ENCODE data around the gene STAB2. TPM values are rescaled to one million over a fixed set of nuclear protein-coding genes. Genes with fewer than 3 reads are reported as not detected.

Gene STAB2
- polyA plus RNA-seq, 1 donor from 2014 or later = not detected

DNA sequence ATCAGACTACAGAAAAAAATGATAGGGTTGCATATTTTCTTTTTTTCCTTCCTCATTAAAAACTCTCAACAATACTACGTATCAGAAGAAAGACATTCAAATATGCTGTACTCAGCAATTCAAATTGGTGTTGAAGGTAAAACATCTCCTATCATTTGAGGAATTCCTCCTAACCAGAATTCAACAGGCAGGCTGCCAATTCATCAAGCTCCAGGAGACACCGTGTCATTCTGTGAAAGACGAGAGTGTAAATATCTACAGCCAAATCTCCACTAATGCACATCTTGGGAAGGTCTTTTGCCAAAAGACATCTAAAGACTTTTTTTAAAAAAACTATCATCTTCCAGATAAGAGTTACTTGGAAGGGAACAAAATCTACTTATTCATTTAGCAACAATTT lies 227.4 kb downstream of the STAB2 start:
- Histone ChIP-seq H2AFZ (ENCODE audit: low read depth, low read length) (no peak overlapping the region), H4K20me1 (ENCODE audit: insufficient read depth) (no peaks in the 10 kb centered on the region), H3F3A (ENCODE audit: insufficient read depth, low read length, poor library complexity, severe bottlenecking) (no peaks in the 10 kb centered on the region), H3K79me2 (replicated peaks; ENCODE audit: insufficient read depth, low read length) (no peaks in the 10 kb centered on the region), H3K4me2 (ENCODE audit: low read length) (no peak overlapping the region), H3K9me3 (ENCODE audit: low read length) (no peaks in the 10 kb centered on the region), H3K9ac (ENCODE audit: low read length) (no peak overlapping the region), H3K27me3 (ENCODE audit: insufficient read depth, low read depth, low read length) (no peaks in the 10 kb centered on the region), H3K9me2 (ENCODE audit: insufficient read depth, low read length) (no peaks in the 10 kb centered on the region), H3K4me3 (ENCODE audit: low read length) (no peak overlapping the region), H3K27ac (ENCODE audit: low read length) (no peak overlapping the region), H3K36me3 (ENCODE audit: insufficient read depth, low read length) (no peaks in the 10 kb centered on the region)
- TF ChIP-seq, protein P1, sequence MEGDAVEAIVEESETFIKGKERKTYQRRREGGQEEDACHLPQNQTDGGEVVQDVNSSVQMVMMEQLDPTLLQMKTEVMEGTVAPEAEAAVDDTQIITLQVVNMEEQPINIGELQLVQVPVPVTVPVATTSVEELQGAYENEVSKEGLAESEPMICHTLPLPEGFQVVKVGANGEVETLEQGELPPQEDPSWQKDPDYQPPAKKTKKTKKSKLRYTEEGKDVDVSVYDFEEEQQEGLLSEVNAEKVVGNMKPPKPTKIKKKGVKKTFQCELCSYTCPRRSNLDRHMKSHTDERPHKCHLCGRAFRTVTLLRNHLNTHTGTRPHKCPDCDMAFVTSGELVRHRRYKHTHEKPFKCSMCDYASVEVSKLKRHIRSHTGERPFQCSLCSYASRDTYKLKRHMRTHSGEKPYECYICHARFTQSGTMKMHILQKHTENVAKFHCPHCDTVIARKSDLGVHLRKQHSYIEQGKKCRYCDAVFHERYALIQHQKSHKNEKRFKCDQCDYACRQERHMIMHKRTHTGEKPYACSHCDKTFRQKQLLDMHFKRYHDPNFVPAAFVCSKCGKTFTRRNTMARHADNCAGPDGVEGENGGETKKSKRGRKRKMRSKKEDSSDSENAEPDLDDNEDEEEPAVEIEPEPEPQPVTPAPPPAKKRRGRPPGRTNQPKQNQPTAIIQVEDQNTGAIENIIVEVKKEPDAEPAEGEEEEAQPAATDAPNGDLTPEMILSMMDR (IDR thresholded peaks at IDR 0.05; ENCODE audit: poor library complexity, severe bottlenecking) = no peak
- TF ChIP-seq, protein P2, sequence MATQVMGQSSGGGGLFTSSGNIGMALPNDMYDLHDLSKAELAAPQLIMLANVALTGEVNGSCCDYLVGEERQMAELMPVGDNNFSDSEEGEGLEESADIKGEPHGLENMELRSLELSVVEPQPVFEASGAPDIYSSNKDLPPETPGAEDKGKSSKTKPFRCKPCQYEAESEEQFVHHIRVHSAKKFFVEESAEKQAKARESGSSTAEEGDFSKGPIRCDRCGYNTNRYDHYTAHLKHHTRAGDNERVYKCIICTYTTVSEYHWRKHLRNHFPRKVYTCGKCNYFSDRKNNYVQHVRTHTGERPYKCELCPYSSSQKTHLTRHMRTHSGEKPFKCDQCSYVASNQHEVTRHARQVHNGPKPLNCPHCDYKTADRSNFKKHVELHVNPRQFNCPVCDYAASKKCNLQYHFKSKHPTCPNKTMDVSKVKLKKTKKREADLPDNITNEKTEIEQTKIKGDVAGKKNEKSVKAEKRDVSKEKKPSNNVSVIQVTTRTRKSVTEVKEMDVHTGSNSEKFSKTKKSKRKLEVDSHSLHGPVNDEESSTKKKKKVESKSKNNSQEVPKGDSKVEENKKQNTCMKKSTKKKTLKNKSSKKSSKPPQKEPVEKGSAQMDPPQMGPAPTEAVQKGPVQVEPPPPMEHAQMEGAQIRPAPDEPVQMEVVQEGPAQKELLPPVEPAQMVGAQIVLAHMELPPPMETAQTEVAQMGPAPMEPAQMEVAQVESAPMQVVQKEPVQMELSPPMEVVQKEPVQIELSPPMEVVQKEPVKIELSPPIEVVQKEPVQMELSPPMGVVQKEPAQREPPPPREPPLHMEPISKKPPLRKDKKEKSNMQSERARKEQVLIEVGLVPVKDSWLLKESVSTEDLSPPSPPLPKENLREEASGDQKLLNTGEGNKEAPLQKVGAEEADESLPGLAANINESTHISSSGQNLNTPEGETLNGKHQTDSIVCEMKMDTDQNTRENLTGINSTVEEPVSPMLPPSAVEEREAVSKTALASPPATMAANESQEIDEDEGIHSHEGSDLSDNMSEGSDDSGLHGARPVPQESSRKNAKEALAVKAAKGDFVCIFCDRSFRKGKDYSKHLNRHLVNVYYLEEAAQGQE (IDR thresholded peaks at IDR 0.05; ENCODE audit: borderline replicate concordance) = no peak
- no peak for TF ChIP-seq TAF1 (IDR thresholded peaks at IDR 0.05; ENCODE audit: low read depth)
- no peak for TF ChIP-seq SMC3 (conservative IDR thresholded peaks at IDR 0.05; ENCODE audit: poor library complexity)
- no peak for TF ChIP-seq MXI1 (conservative IDR thresholded peaks at IDR 0.05; ENCODE audit: poor library complexity, severe bottlenecking)
- TF ChIP-seq EP300 (conservative IDR thresholded peaks at IDR 0.05; ENCODE audit: poor library complexity, severe bottlenecking) = no peak
- no peak for TF ChIP-seq EZH2 (IDR thresholded peaks at IDR 0.05; ENCODE audit: borderline replicate concordance, insufficient read depth, low read length, poor library complexity, severe bottlenecking)

Small RNA genes lying within 50 kb of the gene (small RNA-seq; reads per million reads assigned to genes)
- gene RF00096 = 0 to 0.16 (median 0) reads per million in 3 experiments

Other genes starting within 250 kb of the STAB2 start
- gene C12orf42, start 91.3 kb upstream of the STAB2 start, polyA plus RNA-seq = 0.54 and 0.66 TPM in 2 replicates

All from neural cell (in vitro differentiated cells).